ENCODE data around the gene GDF11. TPM values are rescaled to one million over a fixed set of nuclear protein-coding genes. Genes with fewer than 3 reads are reported as not detected.
A peak's percentile ranks its signal among the peaks of the same experiment; 100 is the strongest.
"Not testable (repeated sequence)": the region's sequence is repeated elsewhere in the genome, so short reads cannot be mapped to it uniquely, and the experiment has no call there.

Gene GDF11
- total RNA-seq, 1 experiment from 2014 or later = 2.8 TPM

- DNase-seq (ENCODE audit: low read depth); in situ Hi-C loops (cut with HindIII; ENCODE audit: low pct_unique_long_range_greater_than_20kb, low sequenced_read_pairs): not testable (repeated sequence)
Measured at GRCh38 chr12:55758575-55758974, 15.7 kb downstream of the GDF11 start.

- DNase-seq (ENCODE audit: low read depth) = no peak
- in situ Hi-C loops (cut with HindIII; ENCODE audit: low pct_unique_long_range_greater_than_20kb, low sequenced_read_pairs) = no loop called here
Measured at GRCh38 chr12:55760663-55761062, 17.7 kb downstream of the GDF11 start.

GRCh38 chr12:55762646-55763045 is 19.7 kb downstream of the GDF11 start:
- in situ Hi-C loops (cut with HindIII; ENCODE audit: low pct_unique_long_range_greater_than_20kb, low sequenced_read_pairs) = no loop called here
- no peak for DNase-seq (ENCODE audit: low read depth)

- in situ Hi-C loops (cut with HindIII; ENCODE audit: low pct_unique_long_range_greater_than_20kb, low sequenced_read_pairs) = no loop called here
- DNase-seq (ENCODE audit: low read depth) = peak; percentile 39
Measured at GRCh38 chr12:55765736-55766290, 22.9 kb downstream of the GDF11 start.

- DNase-seq (ENCODE audit: low read depth) = no peak
- in situ Hi-C loops (cut with HindIII; ENCODE audit: low pct_unique_long_range_greater_than_20kb, low sequenced_read_pairs) = no loop called here
Measured at GRCh38 chr12:55767156-55767555, 24.2 kb downstream of the GDF11 start.

- in situ Hi-C loops (cut with HindIII; ENCODE audit: low pct_unique_long_range_greater_than_20kb, low sequenced_read_pairs) = no loop called here
- no peak for DNase-seq (ENCODE audit: low read depth)
Measured at GRCh38 chr12:55771736-55772135, 28.8 kb downstream of the GDF11 start.

GRCh38 chr12:55777856-55778255 is 34.9 kb downstream of the GDF11 start:
- DNase-seq (ENCODE audit: low read depth) = no peak
- in situ Hi-C loops (cut with HindIII; ENCODE audit: low pct_unique_long_range_greater_than_20kb, low sequenced_read_pairs) = no loop called here

GRCh38 chr12:55780685-55781084 is 37.8 kb downstream of the GDF11 start:
- in situ Hi-C loops (cut with HindIII; ENCODE audit: low pct_unique_long_range_greater_than_20kb, low sequenced_read_pairs) = no loop called here
- no peak for DNase-seq (ENCODE audit: low read depth)

GRCh38 chr12:55788546-55788945 is 45.6 kb downstream of the GDF11 start:
- DNase-seq (ENCODE audit: low read depth) = no peak
- in situ Hi-C loops (cut with HindIII; ENCODE audit: low pct_unique_long_range_greater_than_20kb, low sequenced_read_pairs) = no loop called here

GRCh38 chr12:55789171-55789570 is 46.2 kb downstream of the GDF11 start:
- DNase-seq (ENCODE audit: low read depth) = no peak
- in situ Hi-C loops (cut with HindIII; ENCODE audit: low pct_unique_long_range_greater_than_20kb, low sequenced_read_pairs) = no loop called here

GRCh38 chr12:55789893-55790292 is 47.0 kb downstream of the GDF11 start:
- in situ Hi-C loops (cut with HindIII; ENCODE audit: low pct_unique_long_range_greater_than_20kb, low sequenced_read_pairs) = no loop called here

GRCh38 chr12:55795950-55796349 is 53.0 kb downstream of the GDF11 start:
- no peak for DNase-seq (ENCODE audit: low read depth)
- in situ Hi-C loops (cut with HindIII; ENCODE audit: low pct_unique_long_range_greater_than_20kb, low sequenced_read_pairs) = no loop called here

More at GRCh38 chr12:55789893-55790292, 47.0 kb downstream of the GDF11 start:
- no peak for DNase-seq (ENCODE audit: low read depth)

- in situ Hi-C loops (cut with HindIII; ENCODE audit: low pct_unique_long_range_greater_than_20kb, low sequenced_read_pairs) = no loop called here
- peak; percentile 49 for DNase-seq (ENCODE audit: low read depth)
Measured at GRCh38 chr12:55797068-55797467, 54.1 kb downstream of the GDF11 start.

GRCh38 chr12:55797550-55797949 is 54.6 kb downstream of the GDF11 start:
- in situ Hi-C loops (cut with HindIII; ENCODE audit: low pct_unique_long_range_greater_than_20kb, low sequenced_read_pairs) = no loop called here
- DNase-seq (ENCODE audit: low read depth) = no peak

Other genes with a start within 250 kb of the GDF11 start
- gene OR6C4, start 193.5 kb upstream of the GDF11 start, total RNA-seq (2014; rRNA removed; shearing (Covaris generic); ENCODE audit: low replicate concordance) = not detected in 2 replicates
- gene OR2AP1, start 170.7 kb upstream of the GDF11 start, total RNA-seq (2014; rRNA removed; shearing (Covaris generic); ENCODE audit: low replicate concordance) = not detected in 2 replicates
- not detected in 2 replicates for gene OR10P1, start 106.2 kb upstream of the GDF11 start, total RNA-seq (2014; rRNA removed; shearing (Covaris generic); ENCODE audit: low replicate concordance)
- 1.3 and 10.7 TPM in 2 replicates for gene ITGA7, start 35.2 kb upstream of the GDF11 start, total RNA-seq (2014; rRNA removed; shearing (Covaris generic); ENCODE audit: low replicate concordance)
- gene BLOC1S1, start 27.1 kb upstream of the GDF11 start, total RNA-seq (2014; rRNA removed; shearing (Covaris generic); ENCODE audit: low replicate concordance) = 184 and 309 TPM in 2 replicates
- gene RDH5, start 22.7 kb upstream of the GDF11 start, total RNA-seq (2014; rRNA removed; shearing (Covaris generic); ENCODE audit: low replicate concordance) = 2.0 and 2.9 TPM in 2 replicates
- gene CD63, start 14.1 kb upstream of the GDF11 start, total RNA-seq (2014; rRNA removed; shearing (Covaris generic); ENCODE audit: low replicate concordance) = 1,384 and 1,429 TPM in 2 replicates
- 201 and 218 TPM in 2 replicates for gene SARNP, start 74.6 kb downstream of the GDF11 start, total RNA-seq (2014; rRNA removed; shearing (Covaris generic); ENCODE audit: low replicate concordance)
- 27.5 and 31.2 TPM in 2 replicates for gene ORMDL2, start 74.9 kb downstream of the GDF11 start, total RNA-seq (2014; rRNA removed; shearing (Covaris generic); ENCODE audit: low replicate concordance)
- gene DNAJC14, start 86.5 kb downstream of the GDF11 start, total RNA-seq (2014; rRNA removed; shearing (Covaris generic); ENCODE audit: low replicate concordance) = 54.0 and 90.7 TPM in 2 replicates
- not detected in 2 replicates for gene MMP19, start 99.8 kb downstream of the GDF11 start, total RNA-seq (2014; rRNA removed; shearing (Covaris generic); ENCODE audit: low replicate concordance)
- gene PYM1, start 184.8 kb downstream of the GDF11 start, total RNA-seq (2014; rRNA removed; shearing (Covaris generic); ENCODE audit: low replicate concordance) = 36.1 and 62.7 TPM in 2 replicates
- gene DGKA, start 188.0 kb downstream of the GDF11 start, total RNA-seq (2014; rRNA removed; shearing (Covaris generic); ENCODE audit: low replicate concordance) = 0.17 and 1.2 TPM in 2 replicates
- gene PMEL, start 222.9 kb downstream of the GDF11 start, total RNA-seq (2014; rRNA removed; shearing (Covaris generic); ENCODE audit: low replicate concordance) = 10.4 and 27.5 TPM in 2 replicates
- 42.6 and 58.5 TPM in 2 replicates for gene CDK2, start 223.7 kb downstream of the GDF11 start, total RNA-seq (2014; rRNA removed; shearing (Covaris generic); ENCODE audit: low replicate concordance)
- gene RAB5B, start 231.0 kb downstream of the GDF11 start, total RNA-seq (2014; rRNA removed; shearing (Covaris generic); ENCODE audit: low replicate concordance) = 26.3 and 36.1 TPM in 2 replicates